ENCODE measurements around the gene ANK3. TPM values are rescaled to one million over a fixed set of nuclear protein-coding genes. Genes with fewer than 3 reads are reported as not detected.

The ANK3 gene
- total RNA-seq, 2 donors from 2014 or later = 55.4 to 126 TPM

- ATAC-seq (ENCODE audit: insufficient number of reproducible peaks, low FRiP score, low read depth) (no peak), DNase-seq (ENCODE audit: low spot score) (no peak)
- H3K27ac ChIP-seq = no peak overlapping the region
- TF ChIP-seq CTCF (IDR thresholded peaks at IDR 0.05) = no peak
- no peaks in the 10 kb centered on the region for H3K9me3 ChIP-seq
- no peaks in the 10 kb centered on the region for H3K36me3 ChIP-seq
- H3K27me3 ChIP-seq (replicated peaks; ENCODE audit: insufficient read depth) = no peaks in the 10 kb centered on the region
- H3K4me3 ChIP-seq = no peak overlapping the region
- H3K4me1 ChIP-seq (ENCODE audit: control insufficient read depth in 1 of 2, low read depth in 2 of 2) = no peaks in the 10 kb centered on the region
Measured at GRCh38 chr10:60271319-60272040, 118.2 kb downstream of the ANK3 start.

- H3K27me3 ChIP-seq (replicated peaks; ENCODE audit: insufficient read depth) = no peaks in the 10 kb centered on the region
- ATAC-seq (ENCODE audit: insufficient number of reproducible peaks, low FRiP score, low read depth) (no peak), DNase-seq (ENCODE audit: low spot score) (no peak)
- no peak overlapping the region for H3K4me3 ChIP-seq
- no peaks in the 10 kb centered on the region for H3K36me3 ChIP-seq
- H3K4me1 ChIP-seq (ENCODE audit: control insufficient read depth in 1 of 2, low read depth in 2 of 2) = no peaks in the 10 kb centered on the region
- TF ChIP-seq CTCF (IDR thresholded peaks at IDR 0.05) = no peak
- H3K27ac ChIP-seq = no peak overlapping the region
- H3K9me3 ChIP-seq = no peaks in the 10 kb centered on the region
Measured at GRCh38 chr10:60270426-60270825, 119.2 kb downstream of the ANK3 start.

GRCh38 chr10:60267802-60268201 is 121.9 kb downstream of the ANK3 start:
- no peaks in the 10 kb centered on the region for H3K9me3 ChIP-seq
- H3K36me3 ChIP-seq = no peaks in the 10 kb centered on the region
- H3K27ac ChIP-seq = no peak overlapping the region
- H3K27me3 ChIP-seq (replicated peaks; ENCODE audit: insufficient read depth) = no peaks in the 10 kb centered on the region
- H3K4me3 ChIP-seq = no peak overlapping the region
- TF ChIP-seq CTCF (IDR thresholded peaks at IDR 0.05) = no peak
- no peak for DNase-seq (ENCODE audit: low spot score)
- H3K4me1 ChIP-seq (ENCODE audit: control insufficient read depth in 1 of 2, low read depth in 2 of 2) = no peaks in the 10 kb centered on the region
- ATAC-seq (ENCODE audit: insufficient number of reproducible peaks, low FRiP score, low read depth) = no peak

GRCh38 chr10:60266513-60266912 is 123.2 kb downstream of the ANK3 start:
- Histone ChIP-seq H3K9me3 (no peaks in the 10 kb centered on the region), H3K36me3 (no peaks in the 10 kb centered on the region), H3K27me3 (replicated peaks; ENCODE audit: insufficient read depth) (no peaks in the 10 kb centered on the region), H3K4me1 (ENCODE audit: control insufficient read depth in 1 of 2, low read depth in 2 of 2) (no peaks in the 10 kb centered on the region), H3K27ac (no peak overlapping the region), H3K4me3 (no peak overlapping the region)
- ATAC-seq (ENCODE audit: insufficient number of reproducible peaks, low FRiP score, low read depth) (no peak), DNase-seq (ENCODE audit: low spot score) (no peak)
- TF ChIP-seq CTCF (IDR thresholded peaks at IDR 0.05) = no peak

- no peak for TF ChIP-seq CTCF (IDR thresholded peaks at IDR 0.05)
- no peak for ATAC-seq (ENCODE audit: insufficient number of reproducible peaks, low FRiP score, low read depth)
- H3K4me3 ChIP-seq = no peak overlapping the region
Measured at GRCh38 chr10:60262647-60263126, 127.0 kb downstream of the ANK3 start.

More at GRCh38 chr10:60262647-60263126, 127.0 kb downstream of the ANK3 start:
- Histone ChIP-seq H3K36me3 (no peaks in the 10 kb centered on the region), H3K9me3 (no peaks in the 10 kb centered on the region), H3K27ac (no peak overlapping the region), H3K27me3 (replicated peaks; ENCODE audit: insufficient read depth) (no peaks in the 10 kb centered on the region), H3K4me1 (ENCODE audit: control insufficient read depth in 1 of 2, low read depth in 2 of 2) (no peaks in the 10 kb centered on the region)
- no peak for DNase-seq (ENCODE audit: low spot score)

Data from thoracic aorta (tissue), 2 donors.